GM12878 (cell line): ENCODE measurements around the gene ANKMY2. TPM values are rescaled to one million over a fixed set of nuclear protein-coding genes. Genes with fewer than 3 reads are reported as not detected.

ENCODE experiments used
- ATAC-seq: fragments of 200-7000 bp; cut with Tn5 transposase; 3 replicates; pipeline ENCODE4 v1.9.1; 2020; ENCODE audit warnings: mild to moderate bottlenecking, moderate library complexity
- BruUV-seq: library from RNA; stranded (reverse); fragments of 400-500 nt; replicated peaks from 2 replicates; lab custom pipeline; 2021; lab: Mats Ljungman, UMichigan
- CTCF ChIA-PET: fragments of 300-600 bp; sonication (Branson Sonifier 250); formaldehyde crosslinking; extraction: SDS; loops from one replicate; lab custom pipeline; 2021; ENCODE audit warnings: inconsistent platforms; lab: Yijun Ruan, JAX
- POLR2A ChIA-PET: fragments of 350-600 bp; formaldehyde crosslinking; extraction: SDS; loops from one replicate; lab custom pipeline; 2021; ENCODE audit warnings: inconsistent platforms; lab: Charles Lee
- RAD21 ChIA-PET: fragments of 300-600 bp; sonication (Branson Sonifier 250); formaldehyde crosslinking; loops from one replicate; lab custom pipeline; 2023; ENCODE audit warnings: antibody characterized with exemption; ENCODE audit not compliant: unreplicated experiment; lab: Charles Lee
- SMC1A ChIA-PET: fragments of 300-600 bp; sonication (Branson Sonifier 250); formaldehyde crosslinking; loops from one replicate; lab custom pipeline; 2023; ENCODE audit not compliant: unreplicated experiment, uncharacterized antibody; lab: Charles Lee
- DNase-seq: peaks from one replicate; pipeline ENCODE4 v3.0.0-alpha.2; 2011; ENCODE audit warnings: low read depth, low spot score
- FAIRE-seq: peaks from 3 replicates; lab custom pipeline; 2011; peaks lifted over from hg19 to GRCh38; lab: Jason Lieb, UNC
- H2AFZ ChIP-seq: 2 replicates; pipeline ENCODE4 v1.6.0; 2011; ENCODE audit warnings: low read depth, low read length, control low read depth; ENCODE audit not compliant: control insufficient read depth
- H3K27ac ChIP-seq: 2 replicates; pipeline ENCODE4 v1.5.1; 2011; ENCODE audit warnings: control low read depth; ENCODE audit not compliant: control insufficient read depth, insufficient read depth
- H3K27me3 ChIP-seq, 2 experiments: replicated peaks in 1 of 2; 2 replicates each; pipeline versions ENCODE4 v1.6.0 to v1.6.1; 2011; ENCODE audit warnings: low read length in 1 of 2; ENCODE audit not compliant: control insufficient read depth in 2 of 2, insufficient read depth in 2 of 2
- H3K36me3 ChIP-seq, 2 experiments: 2 replicates each; pipeline ENCODE4 v1.5.1; 2011; ENCODE audit warnings: low read length in 1 of 2; ENCODE audit not compliant: control insufficient read depth in 2 of 2, insufficient read depth in 2 of 2
- H3K4me1 ChIP-seq: 2 replicates; pipeline ENCODE4 v1.6.1; 2011; ENCODE audit warnings: mild to moderate bottlenecking, low read length, moderate library complexity, mixed read lengths; ENCODE audit not compliant: control insufficient read depth, insufficient read depth
- H3K4me2 ChIP-seq: 2 replicates; pipeline ENCODE4 v1.6.0; 2011; ENCODE audit warnings: control low read depth; ENCODE audit not compliant: control insufficient read depth, insufficient read depth
- H3K4me3 ChIP-seq: fragments of 200-600 bp; sonication (generic); 2 replicates; pipeline ENCODE4 v1.5.1; 2016
- H3K79me2 ChIP-seq: 2 replicates; pipeline ENCODE4 v1.6.0; 2011; ENCODE audit warnings: low read length; ENCODE audit not compliant: control insufficient read depth, insufficient read depth
- H3K9ac ChIP-seq: 2 replicates; pipeline ENCODE4 v1.8.0; 2011; ENCODE audit warnings: low read length, control low read depth, mixed read lengths; ENCODE audit not compliant: control insufficient read depth, insufficient read depth
- H3K9me3 ChIP-seq: replicated peaks from 3 replicates; pipeline ENCODE4 v1.5.1; 2011; ENCODE audit warnings: mild to moderate bottlenecking, low read length; ENCODE audit not compliant: control insufficient read depth, insufficient read depth
- H4K20me1 ChIP-seq: 2 replicates; pipeline ENCODE4 v1.6.0; 2011; ENCODE audit not compliant: control insufficient read depth, insufficient read depth
- CREB1 ChIP-seq: IDR thresholded peaks from 2 replicates; pipeline ENCODE4 v1.6.1; 2012; ENCODE audit warnings: low read depth, mild to moderate bottlenecking, inconsistent platforms
- HCFC1 ChIP-seq: fragments of 150-350 bp; IDR thresholded peaks from 2 replicates; pipeline ENCODE4 v1.6.1; 2014; ENCODE audit warnings: low read length
- JUND ChIP-seq: IDR thresholded peaks from 2 replicates; pipeline ENCODE4 v1.6.1; 2012; ENCODE audit warnings: low read depth, mild to moderate bottlenecking, low read length, improper control_type of control experiment, moderate library complexity
- KLF5 ChIP-seq: fragments of 450-650 bp; IDR thresholded peaks from 2 replicates; pipeline ENCODE4 v1.6.1; 2014; ENCODE audit warnings: mild to moderate bottlenecking; ENCODE audit not compliant: partially characterized antibody
- NFIC ChIP-seq: IDR thresholded peaks from 2 replicates; pipeline ENCODE4 v1.6.1; 2012; ENCODE audit warnings: low read depth, mild to moderate bottlenecking, inconsistent platforms, low read length, moderate library complexity
- RAD21 ChIP-seq: IDR thresholded peaks from 2 replicates; pipeline ENCODE4 v1.6.1; 2011; ENCODE audit warnings: mild to moderate bottlenecking, low read depth, low read length, moderate library complexity; ENCODE audit not compliant: insufficient read depth
- SMAD5 ChIP-seq: IDR thresholded peaks from 2 replicates; pipeline ENCODE4 v1.6.1; 2016; ENCODE audit warnings: antibody characterized with exemption, low read depth
- WRNIP1 ChIP-seq: IDR thresholded peaks from 2 replicates; pipeline ENCODE4 v1.6.1; 2011; ENCODE audit warnings: low read depth, low read length, improper control_type of control experiment, borderline replicate concordance
- ZBTB11 ChIP-seq: fragments of 450-650 bp; formaldehyde crosslinking; IDR thresholded peaks from 2 replicates; pipeline ENCODE4 v1.5.0; 2022; ENCODE audit warnings: mild to moderate bottlenecking, missing genetic modification characterization
- ZNF274 ChIP-seq: IDR thresholded peaks from one replicate; pipeline ENCODE4 v1.8.0; 2011; ENCODE audit not compliant: insufficient read length, insufficient read depth
- ZZZ3 ChIP-seq: IDR thresholded peaks from 2 replicates; pipeline ENCODE4 v1.6.1; 2011; ENCODE audit warnings: low read depth; ENCODE audit not compliant: control insufficient read depth, insufficient read length
- WGBS: methylation state at CpG from one replicate; pipeline ENCODE4 v1.1.6; 2016; ENCODE audit warnings: low lambda C conversion rate; ENCODE audit not compliant: insufficient replicate concordance, insufficient coverage; ENCODE audit errors: missing lambda C conversion rate; 5-methylcytosine and 5-hydroxymethylcytosine counted together
- in situ Hi-C: fragments of 300-500 bp; cut with MboI; formaldehyde crosslinking; loops from 9 replicates; pipeline ENCODE4 v1.14.3; 2018; ENCODE audit warnings: mixed read lengths
- intact Hi-C: fragments of 100-400 bp; cut with micrococcal nuclease; formaldehyde crosslinking; loops from one replicate; pipeline ENCODE4 v1.14.2; 2022; ENCODE audit not compliant: unreplicated experiment
- polyA plus RNA-seq, 11 experiments: library from polyadenylated mRNA; depleted of rRNA in 4 of 11; unstranded in 6 of 11; stranded (reverse) in 5 of 11; fragments of >200 nt; fragmentation: Nextera tagmentation in 4 of 11; fragmentation: Illumina TruSeq in 1 of 11; extraction: Ambion mirVana in 4 of 11; extraction: Trizol in 1 of 11; gene quantifications; 1 replicate in 1 of 11; 2 replicates in 10 of 11; pipeline versions ENCODE4 v1.2.1 to v1.2.3, GENCODE V29; 2011 to 2016; ENCODE audit warnings: inconsistent platforms in 2 of 11, missing spikeins in 2 of 11, low read depth in 1 of 11
- total RNA-seq, 4 experiments: library from RNA; depleted of rRNA in 3 of 4; stranded (reverse); fragments of >200 nt in 3 of 4; fragmentation: Illumina TruSeq in 1 of 4; extraction: Trizol in 1 of 4; gene quantifications; 2 replicates each; pipeline versions ENCODE4 v1.2.1 to v1.2.3, GENCODE V29; 2013 to 2021
- TF ChIP-seq, protein P1 (sequence below): IDR thresholded peaks from 2 replicates; pipeline ENCODE4 v1.6.1; 2012; ENCODE audit warnings: low read length, inconsistent platforms

The ANKMY2 gene
- total and polyA plus RNA-seq, 10 of the 15 experiments (the other 5 are each of a cell fraction or from before 2014, with no cell fraction given): 0.10 to 0.48 (median 0.29) TPM

- Histone ChIP-seq H3K4me2 (no peak overlapping the region), H3K27ac (no peak overlapping the region), H3K36me3 (no peaks in the 10 kb centered on the region), H3K4me3 (no peak overlapping the region), H2AFZ (no peak overlapping the region), H3K27me3 (no peaks in the 10 kb centered on the region; a peak in 1 of 4 replicates), H4K20me1 (no peaks in the 10 kb centered on the region), H3K79me2 (no peaks in the 10 kb centered on the region), H3K4me1 (no peaks in the 10 kb centered on the region), H3K9ac (no peak overlapping the region), H3K9me3 (no peaks in the 10 kb centered on the region)
- no peak for FAIRE-seq
- ChIA-PET RAD21 (no interaction called here), SMC1A (no interaction called here), POLR2A (no interaction called here), CTCF (interaction anchor here (1.7 kb wide), 1 partner anchor 21 kb away, joined by 4 read pairs; no protein-coding TSS in a partner anchor)
- ATAC-seq: no peak
- WGBS: 70% methylated on average over 36 of the region's 42 CpGs
- BruUV-seq: no TSS peak
- in situ Hi-C loops (no loop called here), intact Hi-C loops (no loop called here)
- DNase-seq: no peak
- no peak for TF ChIP-seq ZZZ3
- TF ChIP-seq RAD21: no peak
- no peak for TF ChIP-seq ZBTB11
- no peak for TF ChIP-seq JUND
- TF ChIP-seq KLF5: no peak
- TF ChIP-seq WRNIP1: no peak
- no peak for TF ChIP-seq SMAD5
- no peak for TF ChIP-seq HCFC1
- TF ChIP-seq NFIC: no peak
- no peak for TF ChIP-seq CREB1
- TF ChIP-seq ZNF274: no peak
- TF ChIP-seq, protein P1, sequence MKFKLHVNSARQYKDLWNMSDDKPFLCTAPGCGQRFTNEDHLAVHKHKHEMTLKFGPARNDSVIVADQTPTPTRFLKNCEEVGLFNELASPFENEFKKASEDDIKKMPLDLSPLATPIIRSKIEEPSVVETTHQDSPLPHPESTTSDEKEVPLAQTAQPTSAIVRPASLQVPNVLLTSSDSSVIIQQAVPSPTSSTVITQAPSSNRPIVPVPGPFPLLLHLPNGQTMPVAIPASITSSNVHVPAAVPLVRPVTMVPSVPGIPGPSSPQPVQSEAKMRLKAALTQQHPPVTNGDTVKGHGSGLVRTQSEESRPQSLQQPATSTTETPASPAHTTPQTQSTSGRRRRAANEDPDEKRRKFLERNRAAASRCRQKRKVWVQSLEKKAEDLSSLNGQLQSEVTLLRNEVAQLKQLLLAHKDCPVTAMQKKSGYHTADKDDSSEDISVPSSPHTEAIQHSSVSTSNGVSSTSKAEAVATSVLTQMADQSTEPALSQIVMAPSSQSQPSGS: no peak
These were observed 59.3 kb downstream of the ANKMY2 start for GRCh38 chr7:16586081-16586874.
